HCT116 (cell line): ENCODE results near the gene MKNK1.

Source experiments
- CBX3 ChIP-seq: IDR thresholded peaks from 2 replicates; pipeline ENCODE4 v1.6.1; 2012; ENCODE audit warnings: low read depth
- CTCF ChIP-seq, 3 experiments: fragments of 200-600 bp in 1 of 3; sonication (generic) in 1 of 3; IDR thresholded peaks in 2 of 3; conservative IDR thresholded peaks in 1 of 3; 2 replicates each; pipeline ENCODE4 v1.5.1; 2012 to 2017; ENCODE audit warnings: low read depth in 2 of 3, low read length in 2 of 3, antibody characterized with exemption in 1 of 3, borderline replicate concordance in 1 of 3, control low read depth in 1 of 3, mild to moderate bottlenecking in 1 of 3, mixed read lengths in 1 of 3, mixed run types in 1 of 3, moderate library complexity in 1 of 3; ENCODE audit not compliant: insufficient read depth in 1 of 3
- EZH2 ChIP-seq: fragments of 200-600 bp; sonication (generic); IDR thresholded peaks from 2 replicates; pipeline ENCODE4 v1.6.1; 2017; ENCODE audit warnings: antibody characterized with exemption, mixed run types
- JUND ChIP-seq: IDR thresholded peaks from 2 replicates; pipeline ENCODE4 v1.6.1; 2012
- POLR2A ChIP-seq: IDR thresholded peaks from 2 replicates; pipeline ENCODE4 v1.7.0; 2011; ENCODE audit warnings: borderline replicate concordance; ENCODE audit not compliant: insufficient read depth, insufficient read length; ENCODE audit errors: extremely low read depth
- POLR2AphosphoS5 ChIP-seq: IDR thresholded peaks from 2 replicates; pipeline ENCODE4 v1.6.1; 2011; ENCODE audit warnings: mild to moderate bottlenecking, low read depth, low read length, moderate library complexity
- RAD21 ChIP-seq: IDR thresholded peaks from 2 replicates; pipeline ENCODE4 v1.6.1; 2012; ENCODE audit warnings: low read depth, mild to moderate bottlenecking
- REST ChIP-seq: IDR thresholded peaks from 2 replicates; pipeline ENCODE4 v1.6.1; 2012; ENCODE audit warnings: low read depth
- ZFX ChIP-seq: fragments of 450-650 bp; IDR thresholded peaks from 2 replicates; pipeline ENCODE4 v1.6.1; 2017
- TF ChIP-seq, protein P1 (sequence below): IDR thresholded peaks from 2 replicates; pipeline ENCODE4 v1.6.1; 2012

DNA sequence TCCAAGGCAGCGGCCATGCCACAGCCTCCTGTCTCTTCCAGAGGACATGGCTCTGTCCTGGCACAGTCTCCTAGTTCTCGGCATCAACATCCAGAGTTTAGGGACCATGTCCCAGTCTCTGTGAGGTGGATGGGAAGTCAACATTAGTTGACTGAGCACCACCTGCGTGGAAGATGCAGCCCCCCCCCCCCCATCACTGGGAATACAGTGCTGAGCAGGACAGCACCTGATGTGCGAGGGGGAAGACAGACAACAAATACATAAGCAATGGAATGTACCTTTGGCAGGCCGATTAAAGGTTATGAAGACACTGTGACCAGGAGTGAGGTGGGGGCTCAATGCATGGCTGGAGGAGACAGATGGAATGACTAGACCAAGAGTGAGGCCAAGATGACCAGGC is 79.2 kb downstream of the MKNK1 start:
- TF ChIP-seq CTCF (IDR thresholded peaks at IDR 0.05 in 2 of 3, conservative IDR thresholded peaks at IDR 0.05 in 1 of 3; ENCODE audit: borderline replicate concordance in 1 of 3, insufficient read depth in 1 of 3, low read depth in 2 of 3, low read length in 2 of 3), result no peak
- TF ChIP-seq RAD21, result no peak
- no peak for TF ChIP-seq ZFX
- TF ChIP-seq, protein P1, sequence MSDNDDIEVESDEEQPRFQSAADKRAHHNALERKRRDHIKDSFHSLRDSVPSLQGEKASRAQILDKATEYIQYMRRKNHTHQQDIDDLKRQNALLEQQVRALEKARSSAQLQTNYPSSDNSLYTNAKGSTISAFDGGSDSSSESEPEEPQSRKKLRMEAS, result no peak
- no peak for TF ChIP-seq POLR2A
- TF ChIP-seq JUND, result no peak
- no peak for TF ChIP-seq EZH2
- TF ChIP-seq REST, result no peak
- TF ChIP-seq POLR2AphosphoS5, result no peak
- TF ChIP-seq CBX3, result no peak
